GM18499 (cell line): ENCODE data around the gene THEMIS2.
A peak's percentile ranks its signal among the peaks of the same experiment; 100 is the strongest.
"Not testable (repeated sequence)": the region's sequence is repeated elsewhere in the genome, so short reads cannot be mapped to it uniquely, and the experiment has no call there.

Experiments used
- ATAC-seq: cut with Tn5 transposase; IDR thresholded peaks from one replicate; pipeline ENCODE4 v1.9.1; 2021; ENCODE audit warnings: moderate number of reproducible peaks; ENCODE audit not compliant: insufficient read depth, unreplicated experiment

The THEMIS2 gene

GRCh38 chr1:27872059-27872801 is at the start of gene THEMIS2:
Gene THEMIS2 (plus strand): TSS chr1:27872544. CDS start chr1:27872572, 28 bp downstream.
- ATAC-seq: no peak

GRCh38 chr1:27823784-27824183 is 48.6 kb upstream of the THEMIS2 start:
- ATAC-seq: no peak

GRCh38 chr1:27824411-27824810 is 47.9 kb upstream of the THEMIS2 start:
- ATAC-seq: no peak

- ATAC-seq: not testable (repeated sequence)
Measured at GRCh38 chr1:27829339-27829960, 42.9 kb upstream of the THEMIS2 start.

GRCh38 chr1:27830621-27831440 is 41.5 kb upstream of the THEMIS2 start, which contains the start of gene PPP1R8:
Gene PPP1R8 (plus strand): TSS chr1:27830782. CDS start chr1:27830836, 54 bp downstream.
- peak; percentile 74 for ATAC-seq

- no peak for ATAC-seq
Measured at GRCh38 chr1:27831568-27832410, 40.6 kb upstream of the THEMIS2 start.

- ATAC-seq: no peak
Measured at GRCh38 chr1:27832762-27833161, 39.6 kb upstream of the THEMIS2 start.

- ATAC-seq: no peak
Measured at GRCh38 chr1:27833470-27833869, 38.9 kb upstream of the THEMIS2 start.

GRCh38 chr1:27835046-27835445 is 37.3 kb upstream of the THEMIS2 start:
- ATAC-seq: no peak

GRCh38 chr1:27835501-27835900 is 36.8 kb upstream of the THEMIS2 start:
- no peak for ATAC-seq

- ATAC-seq: no peak
Measured at GRCh38 chr1:27849951-27850350, 22.4 kb upstream of the THEMIS2 start.

- ATAC-seq: no peak
Measured at GRCh38 chr1:27855085-27855484, 17.3 kb upstream of the THEMIS2 start.

GRCh38 chr1:27856561-27857343 is 15.6 kb upstream of the THEMIS2 start:
- no peak for ATAC-seq

- not testable (repeated sequence) for ATAC-seq
Measured at GRCh38 chr1:27857552-27857951, 14.8 kb upstream of the THEMIS2 start.

- ATAC-seq: no peak
Measured at GRCh38 chr1:27858072-27858948, 14.0 kb upstream of the THEMIS2 start.

- no peak for ATAC-seq
Measured at GRCh38 chr1:27858949-27859576, 13.3 kb upstream of the THEMIS2 start.

GRCh38 chr1:27861436-27861835 is 10.9 kb upstream of the THEMIS2 start:
- ATAC-seq: no peak

GRCh38 chr1:27862004-27862403 is 10.3 kb upstream of the THEMIS2 start:
- no peak for ATAC-seq
